OCI-LY3 (cell line): ENCODE measurements around the gene DMWD.

Experiments
- H2AFZ ChIP-seq: fragments of 200-600, 300-600 bp; shearing (Covaris generic); 2 replicates; pipeline ENCODE4 v1.6.0; 2014; ENCODE audit warnings: antibody characterized with exemption, low read depth, low read length
- H3K27ac ChIP-seq: fragments of 200-600, 300-600 bp; sonication (generic); 2 replicates; pipeline ENCODE4 v1.5.1; 2014; ENCODE audit warnings: mild to moderate bottlenecking, low read length, moderate library complexity, mixed read lengths
- H3K27me3 ChIP-seq: fragments of 200-600, 300-600 bp; sonication (generic); 2 replicates; pipeline ENCODE4 v1.6.1; 2014; ENCODE audit warnings: low read depth, low read length, mixed read lengths
- H3K36me3 ChIP-seq: fragments of 200-600, 300-600 bp; sonication (generic); replicated peaks from 2 replicates; pipeline ENCODE3; 2014; ENCODE audit warnings: low read depth, low read length, mixed read lengths
- H3K4me1 ChIP-seq: fragments of 300-600, 200-600 bp; sonication (generic); 2 replicates; pipeline ENCODE4 v1.6.1; 2014; ENCODE audit warnings: low read length, mixed read lengths
- H3K4me2 ChIP-seq: fragments of 200-600, 300-600 bp; sonication (generic); 2 replicates; pipeline ENCODE4 v1.6.1; 2014; ENCODE audit warnings: low read length, mixed read lengths
- H3K4me3 ChIP-seq: fragments of 300-600, 200-600 bp; sonication (generic); 2 replicates; pipeline ENCODE4 v1.5.1; 2014; ENCODE audit warnings: antibody characterized with exemption, mild to moderate bottlenecking, low read length, moderate library complexity
- H3K79me2 ChIP-seq: fragments of 300-600, 200-600 bp; shearing (Covaris generic); 2 replicates; pipeline ENCODE4 v1.6.1; 2014; ENCODE audit warnings: mild to moderate bottlenecking, low read length, mixed read lengths
- H3K9ac ChIP-seq: fragments of 300-600, 200-600 bp; shearing (Covaris generic); 2 replicates; pipeline ENCODE4 v1.6.0; 2014; ENCODE audit warnings: mild to moderate bottlenecking, low read length, moderate library complexity
- H3K9me3 ChIP-seq: fragments of 200-600, 300-600 bp; shearing (Covaris generic); 2 replicates; pipeline ENCODE4 v1.6.1; 2014; ENCODE audit warnings: low read length, mixed read lengths; ENCODE audit not compliant: insufficient read depth
- H4K20me1 ChIP-seq: fragments of 200-600, 300-600 bp; sonication (generic); 2 replicates; pipeline ENCODE4 v1.6.1; 2016; ENCODE audit warnings: low read length, mixed read lengths; ENCODE audit not compliant: insufficient read depth
- EZH2phosphoT487 ChIP-seq: fragments of 200-600 bp; shearing (Covaris generic); IDR thresholded peaks from 2 replicates; pipeline ENCODE4 v1.6.1; 2018; ENCODE audit warnings: antibody characterized with exemption, mixed run types, low read depth
- TF ChIP-seq, protein P1 (sequence below): fragments of 200-600, 300-600 bp; sonication (generic); IDR thresholded peaks from 2 replicates; pipeline ENCODE4 v1.5.1; 2014; ENCODE audit warnings: antibody characterized with exemption, low read length, low read depth

The DMWD gene

DNA sequence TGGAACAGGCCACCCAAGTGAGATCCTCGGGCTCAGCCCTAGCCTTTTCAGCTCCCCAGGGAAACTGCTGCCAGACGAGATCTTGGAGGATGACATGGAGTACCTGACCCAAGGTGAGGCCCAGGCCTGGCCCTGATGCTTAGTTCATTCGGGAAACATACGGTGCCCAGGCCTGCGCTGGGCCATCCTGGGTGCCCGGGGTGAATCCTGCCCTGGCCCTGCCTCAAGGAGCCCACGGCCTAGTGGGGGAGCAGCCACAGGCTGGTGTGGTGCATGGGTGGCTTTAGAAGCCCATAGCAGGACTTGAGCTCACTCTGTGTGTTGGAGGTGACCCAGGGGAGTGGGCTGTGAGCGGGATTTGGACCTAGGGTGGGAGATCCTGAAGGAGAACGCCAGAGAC lies 33.7 kb downstream of the DMWD start:
- Histone ChIP-seq H3K9ac (no peak overlapping the region), H3K27ac (no peak overlapping the region), H3K27me3 (no peaks in the 10 kb centered on the region), H3K4me2 (no peak overlapping the region), H3K9me3 (no peaks in the 10 kb centered on the region), H3K36me3 (no peaks in the 10 kb centered on the region), H4K20me1 (no peaks in the 10 kb centered on the region), H3K4me3 (no peak overlapping the region), H3K79me2 (no peaks in the 10 kb centered on the region), H3K4me1 (no peaks in the 10 kb centered on the region), H2AFZ (no peak overlapping the region)
- TF ChIP-seq, protein P1, sequence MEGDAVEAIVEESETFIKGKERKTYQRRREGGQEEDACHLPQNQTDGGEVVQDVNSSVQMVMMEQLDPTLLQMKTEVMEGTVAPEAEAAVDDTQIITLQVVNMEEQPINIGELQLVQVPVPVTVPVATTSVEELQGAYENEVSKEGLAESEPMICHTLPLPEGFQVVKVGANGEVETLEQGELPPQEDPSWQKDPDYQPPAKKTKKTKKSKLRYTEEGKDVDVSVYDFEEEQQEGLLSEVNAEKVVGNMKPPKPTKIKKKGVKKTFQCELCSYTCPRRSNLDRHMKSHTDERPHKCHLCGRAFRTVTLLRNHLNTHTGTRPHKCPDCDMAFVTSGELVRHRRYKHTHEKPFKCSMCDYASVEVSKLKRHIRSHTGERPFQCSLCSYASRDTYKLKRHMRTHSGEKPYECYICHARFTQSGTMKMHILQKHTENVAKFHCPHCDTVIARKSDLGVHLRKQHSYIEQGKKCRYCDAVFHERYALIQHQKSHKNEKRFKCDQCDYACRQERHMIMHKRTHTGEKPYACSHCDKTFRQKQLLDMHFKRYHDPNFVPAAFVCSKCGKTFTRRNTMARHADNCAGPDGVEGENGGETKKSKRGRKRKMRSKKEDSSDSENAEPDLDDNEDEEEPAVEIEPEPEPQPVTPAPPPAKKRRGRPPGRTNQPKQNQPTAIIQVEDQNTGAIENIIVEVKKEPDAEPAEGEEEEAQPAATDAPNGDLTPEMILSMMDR, result no peak
- no peak for TF ChIP-seq EZH2phosphoT487

DNA sequence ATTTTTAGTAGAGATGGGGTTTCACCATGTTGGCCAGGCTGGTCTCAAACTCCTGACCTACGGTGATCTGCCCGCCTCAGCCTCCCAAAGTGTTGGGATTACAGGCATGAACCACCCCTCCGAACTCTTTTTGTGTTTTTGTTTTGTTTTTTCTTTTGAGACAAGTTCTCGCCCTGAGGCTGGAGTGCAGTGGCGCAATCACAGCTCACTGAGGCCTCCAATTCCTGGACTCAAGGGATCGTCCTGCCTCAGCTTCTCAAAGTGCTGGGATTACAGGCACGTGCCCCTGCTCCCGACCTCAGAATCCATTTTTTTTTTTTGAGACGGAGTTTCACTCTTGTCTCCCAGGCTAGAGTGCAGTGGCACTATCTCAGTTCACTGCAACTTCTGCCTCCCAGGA lies 35.0 kb downstream of the DMWD start:
- no peak overlapping the region for H3K4me2 ChIP-seq
- no peak overlapping the region for H3K4me3 ChIP-seq

DNA sequence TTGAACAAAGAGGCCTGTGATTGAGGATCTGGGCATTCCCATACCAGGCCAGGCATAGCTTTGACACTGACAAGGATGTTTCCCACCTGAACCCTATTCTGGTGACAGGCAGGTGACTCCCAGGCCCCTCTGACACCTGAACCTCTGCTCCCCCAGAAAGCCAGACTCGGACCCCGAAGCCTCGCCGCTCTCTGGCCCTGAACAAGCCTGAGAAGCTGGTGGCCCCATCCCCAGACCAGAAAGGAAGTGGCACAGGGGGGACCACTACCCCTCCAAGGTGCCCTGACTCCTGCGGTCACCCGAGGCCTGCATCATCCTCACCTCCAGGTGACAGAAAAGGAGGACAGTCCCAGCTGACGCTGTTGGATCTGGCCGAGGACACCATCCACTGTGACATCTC lies 38.3 kb downstream of the DMWD start:
- no peak for TF ChIP-seq EZH2phosphoT487
- TF ChIP-seq, protein P1, result no peak
- H3K36me3 ChIP-seq, result no peaks in the 10 kb centered on the region
- no peak overlapping the region for H3K27ac ChIP-seq
- no peaks in the 10 kb centered on the region for H4K20me1 ChIP-seq
- no peaks in the 10 kb centered on the region for H3K9me3 ChIP-seq
- H3K9ac ChIP-seq, result no peak overlapping the region
- H2AFZ ChIP-seq, result no peak overlapping the region
- no peak overlapping the region for H3K4me2 ChIP-seq
- H3K4me3 ChIP-seq, result no peak overlapping the region
- no peaks in the 10 kb centered on the region for H3K27me3 ChIP-seq
- no peaks in the 10 kb centered on the region for H3K4me1 ChIP-seq
- H3K79me2 ChIP-seq, result no peaks in the 10 kb centered on the region

More for the DNA sequence above, 35.0 kb downstream of the DMWD start:
- no peak overlapping the region for H3K27ac ChIP-seq
- H3K36me3 ChIP-seq, result no peaks in the 10 kb centered on the region
- H4K20me1 ChIP-seq, result no peaks in the 10 kb centered on the region
- no peaks in the 10 kb centered on the region for H3K27me3 ChIP-seq
- no peak for TF ChIP-seq EZH2phosphoT487
- TF ChIP-seq, protein P1, result no peak
- no peaks in the 10 kb centered on the region for H3K79me2 ChIP-seq
- H3K9me3 ChIP-seq, result no peaks in the 10 kb centered on the region
- no peak overlapping the region for H3K9ac ChIP-seq
- H3K4me1 ChIP-seq, result no peaks in the 10 kb centered on the region
- no peak overlapping the region for H2AFZ ChIP-seq

DNA sequence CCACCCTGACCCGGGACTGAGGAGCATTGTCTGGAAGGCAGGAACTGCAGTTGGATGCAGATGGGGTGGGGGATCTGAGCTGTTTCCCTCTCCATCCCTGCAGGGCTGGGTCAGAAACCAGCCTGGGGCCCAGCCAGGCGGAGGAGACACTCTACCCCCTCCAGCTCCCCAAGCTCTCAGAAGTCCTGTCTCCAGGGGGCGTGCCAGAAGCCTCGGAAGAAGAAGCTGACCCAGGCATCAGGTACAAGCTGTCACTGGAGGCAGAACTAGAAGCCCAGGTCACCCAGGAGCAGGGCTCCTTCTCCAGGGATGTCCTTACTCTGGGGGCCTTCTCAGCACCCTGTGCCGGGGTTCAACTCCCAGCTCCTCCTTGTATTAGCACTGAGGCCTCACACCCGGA lies 39.1 kb downstream of the DMWD start:
- Histone ChIP-seq H3K9me3 (no peaks in the 10 kb centered on the region), H3K27ac (no peak overlapping the region), H3K4me2 (no peak overlapping the region), H3K36me3 (no peaks in the 10 kb centered on the region), H2AFZ (peak overlapping the region; percentile 52; the same call in 1 of the 2 replicates), H4K20me1 (no peaks in the 10 kb centered on the region), H3K4me1 (no peaks in the 10 kb centered on the region), H3K79me2 (no peaks in the 10 kb centered on the region), H3K27me3 (no peaks in the 10 kb centered on the region), H3K4me3 (no peak overlapping the region), H3K9ac (no peak overlapping the region)
- no peak for TF ChIP-seq EZH2phosphoT487
- TF ChIP-seq, protein P1, result peak; percentile 20; the same call in 1 of the 2 replicates
